GM23338 (cell line): ENCODE data around the gene ABCA7. TPM values are rescaled to one million over a fixed set of nuclear protein-coding genes. Genes with fewer than 3 reads are reported as not detected.

ENCODE experiments used
- ATAC-seq: fragments of 200-7000 bp; cut with Tn5 transposase; 3 replicates; pipeline ENCODE4 v1.9.1; 2020
- DNase-seq: peaks from one replicate; pipeline ENCODE4 v3.0.0-alpha.2; 2015; ENCODE audit warnings: low spot score
- H2AFZ ChIP-seq: fragments of 200-600 bp; sonication (generic); 2 replicates; pipeline ENCODE4 v1.8.0; 2016; ENCODE audit warnings: antibody characterized with exemption, mild to moderate bottlenecking, moderate library complexity
- H3F3A ChIP-seq: fragments of 200-600 bp; sonication (generic); replicated peaks from 2 replicates; pipeline ENCODE4 v1.8.0; 2017; ENCODE audit warnings: antibody characterized with exemption, mixed run types, low read depth
- H3K27ac ChIP-seq: fragments of 200-600 bp; sonication (generic); 2 replicates; pipeline ENCODE4 v1.6.1; 2016; ENCODE audit warnings: low read depth
- H3K27me3 ChIP-seq: fragments of 200-600 bp; sonication (generic); 2 replicates; pipeline ENCODE4 v1.8.0; 2016; ENCODE audit warnings: mild to moderate bottlenecking, mixed run types, moderate library complexity; ENCODE audit not compliant: insufficient read depth
- H3K36me3 ChIP-seq: fragments of 200-600 bp; sonication (generic); 2 replicates; pipeline ENCODE4 v1.8.0; 2016; ENCODE audit warnings: mild to moderate bottlenecking; ENCODE audit not compliant: insufficient read depth
- H3K4me1 ChIP-seq: fragments of 200-600 bp; sonication (generic); 2 replicates; pipeline ENCODE4 v1.8.0; 2016; ENCODE audit warnings: mild to moderate bottlenecking, moderate library complexity; ENCODE audit not compliant: insufficient read depth
- H3K4me2 ChIP-seq: fragments of 200-600 bp; sonication (generic); 2 replicates; pipeline ENCODE4 v1.7.1; 2017; ENCODE audit warnings: mixed run types
- H3K4me3 ChIP-seq: fragments of 200-600 bp; sonication (generic); 2 replicates; pipeline ENCODE4 v1.6.1; 2016; ENCODE audit warnings: mixed run types
- H3K79me2 ChIP-seq: fragments of 200-600 bp; sonication (generic); replicated peaks from 2 replicates; pipeline ENCODE4 v1.8.0; 2017; ENCODE audit warnings: mild to moderate bottlenecking; ENCODE audit not compliant: insufficient read depth
- H3K9me2 ChIP-seq: fragments of 200-600 bp; sonication (generic); 2 replicates; pipeline ENCODE4 v1.8.0; 2017; ENCODE audit not compliant: insufficient read depth
- H4K20me1 ChIP-seq: fragments of 200-600 bp; sonication (generic); replicated peaks from 2 replicates; pipeline ENCODE4 v1.8.0; 2017; ENCODE audit warnings: mild to moderate bottlenecking; ENCODE audit not compliant: insufficient read depth
- H3K27ac Mint-ChIP-seq: 2 replicates; pipeline ENCODE4 v1.8.0; 2020; ENCODE audit warnings: inconsistent platforms, mild to moderate bottlenecking, moderate library complexity, mixed read lengths
- H3K27me3 Mint-ChIP-seq: 3 replicates; pipeline ENCODE4 v1.8.0; 2022; ENCODE audit warnings: low read depth, mild to moderate bottlenecking, moderate library complexity, mixed read lengths, inconsistent platforms; ENCODE audit not compliant: insufficient read depth, poor library complexity
- H3K36me3 Mint-ChIP-seq: 3 replicates; pipeline ENCODE4 v1.8.0; 2021; ENCODE audit warnings: low read depth, mild to moderate bottlenecking, inconsistent platforms, moderate library complexity, mixed read lengths
- H3K4me1 Mint-ChIP-seq: 3 replicates; pipeline ENCODE4 v1.8.0; 2020; ENCODE audit warnings: mild to moderate bottlenecking, inconsistent platforms, mixed read lengths
- H3K4me3 Mint-ChIP-seq: 3 replicates; pipeline ENCODE4 v1.8.0; 2021; ENCODE audit warnings: moderate library complexity, mild to moderate bottlenecking, inconsistent platforms, mixed read lengths
- H3K9me3 Mint-ChIP-seq: 3 replicates; pipeline ENCODE4 v1.8.0; 2020; ENCODE audit warnings: moderate library complexity, mild to moderate bottlenecking, inconsistent platforms, mixed read lengths
- CREB1 ChIP-seq: fragments of 250-450 bp; sonication (Bioruptor Pico); IDR thresholded peaks from 2 replicates; pipeline ENCODE4 v1.5.0; 2020; ENCODE audit warnings: low read depth, mild to moderate bottlenecking, moderate library complexity
- CTCF ChIP-seq, 2 experiments: fragments of 200-600 bp in 1 of 2; sonication (generic) in 1 of 2; conservative IDR thresholded peaks; 2 replicates each; pipeline versions ENCODE4 v1.5.1 to v1.6.1; 2016 to 2017; ENCODE audit warnings: antibody characterized with exemption in 2 of 2, low read depth in 2 of 2, mild to moderate bottlenecking in 2 of 2, moderate library complexity in 1 of 2
- ETS1 ChIP-seq: IDR thresholded peaks from 2 replicates; pipeline ENCODE4 v1.6.1; 2016; ENCODE audit warnings: antibody characterized with exemption
- EZH2 ChIP-seq: fragments of 200-600 bp; sonication (generic); IDR thresholded peaks from one replicate; pipeline ENCODE4 v1.8.0; 2017; ENCODE audit warnings: antibody characterized with exemption, mild to moderate bottlenecking, low read depth; ENCODE audit not compliant: unreplicated experiment
- EZH2phosphoT487 ChIP-seq: fragments of 200-600 bp; sonication (generic); IDR thresholded peaks from one replicate; pipeline ENCODE4 v1.8.1; 2018; ENCODE audit warnings: antibody characterized with exemption; ENCODE audit not compliant: unreplicated experiment
- JUNB ChIP-seq: IDR thresholded peaks from one replicate; pipeline ENCODE4 v1.6.1; 2016; ENCODE audit warnings: antibody characterized with exemption; ENCODE audit not compliant: unreplicated experiment
- NANOG ChIP-seq: IDR thresholded peaks from 2 replicates; pipeline ENCODE4 v1.6.1; 2016; ENCODE audit warnings: antibody characterized with exemption, borderline replicate concordance
- POLR2AphosphoS5 ChIP-seq: IDR thresholded peaks from 2 replicates; pipeline ENCODE4 v1.6.1; 2016; ENCODE audit warnings: antibody characterized with exemption, low read depth
- REST ChIP-seq: IDR thresholded peaks from one replicate; pipeline ENCODE4 v1.6.1; 2018; ENCODE audit warnings: antibody characterized with exemption; ENCODE audit not compliant: unreplicated experiment
- STAT1 ChIP-seq: IDR thresholded peaks from one replicate; pipeline ENCODE4 v1.6.1; 2016; ENCODE audit warnings: antibody characterized with exemption; ENCODE audit not compliant: unreplicated experiment
- ZNF114 ChIP-seq: fragments of 250-450 bp; sonication (Bioruptor Pico); IDR thresholded peaks from 2 replicates; pipeline ENCODE4 v1.5.0; 2020; ENCODE audit warnings: mild to moderate bottlenecking, moderate library complexity
- ZNF331 ChIP-seq: fragments of 250-450 bp; sonication (Bioruptor Pico); IDR thresholded peaks from 2 replicates; pipeline ENCODE4 v1.5.0; 2020; ENCODE audit warnings: low read depth, mild to moderate bottlenecking, moderate library complexity
- ZNF462 ChIP-seq: fragments of 250-450 bp; sonication (Bioruptor Pico); IDR thresholded peaks from 2 replicates; pipeline ENCODE4 v1.5.0; 2020; ENCODE audit warnings: mild to moderate bottlenecking, moderate library complexity
- polyA plus RNA-seq: library from polyadenylated mRNA; unstranded; fragments of >200 nt; fragmentation: Nextera tagmentation; extraction: Ambion mirVana; gene quantifications from 2 replicates; pipeline ENCODE4 v1.2.1, GENCODE V29; 2016
- total RNA-seq: library from RNA; depleted of rRNA; stranded (reverse); fragments of >200 nt; shearing (Covaris generic); gene quantifications from 2 replicates; pipeline ENCODE4 v1.2.3, GENCODE V29; 2014

ABCA7 gene
- total and polyA plus RNA-seq, 2 experiments from 2014 or later, result 22.2 to 27.4 TPM

- H3K36me3 ChIP-seq, result 0 out of 2 replicates have a peak, but pooled peaks cover 4% of the 10 kb centered on the region
- H3K27me3 ChIP-seq, result no peaks in the 10 kb centered on the region
- H3K4me3 Mint-ChIP-seq, result peak within 1 kb of the TSS; percentile 95
- H3K9me3 Mint-ChIP-seq, result peaks cover 2% of the 10 kb centered on the region; the same call in 2 of the 3 replicates
- peak; percentile 93 for DNase-seq
- no peak within 1 kb of the TSS for H2AFZ ChIP-seq
- peaks cover 8% of the 10 kb centered on the region for H3K4me1 ChIP-seq
- H3K9me2 ChIP-seq, result no peaks in the 10 kb centered on the region
- peak within 1 kb of the TSS; percentile 99 for H3K4me3 ChIP-seq
- peaks cover 14% of the 10 kb centered on the region for H3K4me1 Mint-ChIP-seq
- H3K4me2 ChIP-seq, result peak within 1 kb of the TSS; percentile 99
- H3K27ac ChIP-seq, result peak within 1 kb of the TSS; percentile 98
- H3K27me3 Mint-ChIP-seq, result peaks cover 30% of the 10 kb centered on the region
- peaks cover 19% of the 10 kb centered on the region; the same call in 1 of the 2 replicates for H3F3A ChIP-seq
- peaks cover 9% of the 10 kb centered on the region for H4K20me1 ChIP-seq
- peak within 1 kb of the TSS; percentile 98 for H3K27ac Mint-ChIP-seq
- TF ChIP-seq ZNF114 (CRISPR knock-in tag), result no peak
- TF ChIP-seq EZH2, result no peak
- TF ChIP-seq ETS1, result no peak
- TF ChIP-seq EZH2phosphoT487, result no peak
- TF ChIP-seq STAT1, result no peak
- TF ChIP-seq ZNF462 (CRISPR knock-in tag), result 0 out of 2 replicates have a peak, but pooled peaks have one; percentile 31
- no peak for TF ChIP-seq JUNB
- TF ChIP-seq ZNF331, result no peak
- TF ChIP-seq POLR2AphosphoS5, result peak; percentile 76
- TF ChIP-seq CREB1, result peak; percentile 36; the same call in 1 of the 2 replicates
- TF ChIP-seq CTCF (conservative IDR thresholded peaks at IDR 0.05; ENCODE audit: low read depth in 2 of 2), result no peak
- no peak for TF ChIP-seq REST
- TF ChIP-seq NANOG, result no peak
- peaks cover 38% of the 10 kb centered on the region for H3K79me2 ChIP-seq
- ATAC-seq, result peak; percentile 75
- peaks cover 20% of the 10 kb centered on the region for H3K36me3 Mint-ChIP-seq
Measured at GRCh38 chr19:1025960-1026782, 13.7 kb upstream of the ABCA7 start, which contains the start of gene CNN2. TSS of gene CNN2 (plus strand) at chr19:1026608. CDS start at chr19:1026662, 54 bp downstream.
